Caco-2 (cell line): ENCODE data around the gene DGKI. TPM values are rescaled to one million over a fixed set of nuclear protein-coding genes. Genes with fewer than 3 reads are reported as not detected.
A peak's percentile ranks its signal among the peaks of the same experiment; 100 is the strongest.

Experiments
- BruUV-seq: library from RNA; stranded (reverse); fragments of 400-500 nt; replicated peaks from 2 replicates; lab custom pipeline; 2021; lab: Mats Ljungman, UMichigan
- CTCF ChIA-PET: fragments of 300-600 bp; sonication (Branson Sonifier 250); formaldehyde crosslinking; loops from one replicate; lab custom pipeline; 2022; ENCODE audit warnings: antibody characterized with exemption; lab: Charles Lee
- POLR2A ChIA-PET: fragments of 300-600 bp; sonication (Branson Sonifier 250); formaldehyde crosslinking; loops from one replicate; lab custom pipeline; 2022; ENCODE audit warnings: antibody characterized with exemption; lab: Charles Lee
- DNase-seq, 2 experiments: peaks; one replicate each; pipeline versions ENCODE4 v3.0.0 to v3.0.0-alpha.2; 2020 to 2022
- H3K27me3 ChIP-seq: replicated peaks from 2 replicates; pipeline ENCODE4 v1.6.0; 2011; ENCODE audit warnings: low read length; ENCODE audit not compliant: control insufficient read depth, insufficient read depth
- H3K36me3 ChIP-seq: 2 replicates; pipeline ENCODE4 v1.5.1; 2011; ENCODE audit warnings: low read length; ENCODE audit not compliant: control insufficient read depth, insufficient read depth
- H3K4me1 ChIP-seq: fragments of 250-450 bp; sonication (Bioruptor Pico); 2 replicates; pipeline ENCODE4 v1.5.1; 2020; ENCODE audit warnings: mild to moderate bottlenecking
- H3K4me3 ChIP-seq: 2 replicates; pipeline ENCODE4 v1.5.1; 2011; ENCODE audit warnings: low read depth, mild to moderate bottlenecking, control low read depth, low read length
- H3K9me3 ChIP-seq: fragments of 250-450 bp; sonication (Bioruptor Pico); 2 replicates; pipeline ENCODE4 v1.5.1; 2020; ENCODE audit warnings: mild to moderate bottlenecking, moderate library complexity
- H3K27ac Mint-ChIP-seq: one replicate; pipeline ENCODE4 v1.8.0; 2022; ENCODE audit warnings: mixed read lengths; ENCODE audit not compliant: unreplicated experiment
- H3K27me3 Mint-ChIP-seq: one replicate; pipeline ENCODE4 v1.8.0; 2022; ENCODE audit warnings: mixed read lengths; ENCODE audit not compliant: insufficient read depth, unreplicated experiment
- H3K36me3 Mint-ChIP-seq: one replicate; pipeline ENCODE4 v1.8.0; 2022; ENCODE audit warnings: mild to moderate bottlenecking, mixed read lengths; ENCODE audit not compliant: insufficient read depth, unreplicated experiment
- H3K4me1 Mint-ChIP-seq: one replicate; pipeline ENCODE4 v1.8.0; 2022; ENCODE audit warnings: low read depth, mixed read lengths; ENCODE audit not compliant: unreplicated experiment
- H3K4me3 Mint-ChIP-seq: one replicate; pipeline ENCODE4 v1.8.0; 2022; ENCODE audit warnings: mild to moderate bottlenecking, moderate library complexity, mixed read lengths; ENCODE audit not compliant: unreplicated experiment
- H3K9me3 Mint-ChIP-seq: one replicate; pipeline ENCODE4 v1.8.0; 2022; ENCODE audit warnings: mixed read lengths; ENCODE audit not compliant: unreplicated experiment
- intact Hi-C: fragments of 100-400 bp; cut with micrococcal nuclease; formaldehyde crosslinking; loops from one replicate; pipeline ENCODE4 v1.10.0; 2022; ENCODE audit not compliant: unreplicated experiment
- total RNA-seq: library from RNA; stranded (reverse); gene quantifications from 2 replicates; pipeline ENCODE4 v1.2.3, GENCODE V29; 2022
- TF ChIP-seq, protein P1 (sequence below), 2 experiments: fragments of 200-600 bp in 1 of 2; IDR thresholded peaks; 1 replicate in 1 of 2; 2 replicates in 1 of 2; pipeline versions ENCODE4 v1.5.1 to v1.8.0; 2011 to 2022; ENCODE audit warnings: antibody characterized with exemption in 1 of 2, control low read depth in 1 of 2, inconsistent platforms in 1 of 2, low read depth in 1 of 2, low read length in 1 of 2, mild to moderate bottlenecking in 1 of 2, moderate library complexity in 1 of 2; ENCODE audit not compliant: insufficient read depth in 1 of 2, severe bottlenecking in 1 of 2, unreplicated experiment in 1 of 2

Gene DGKI
- total RNA-seq, 1 experiment from 2014 or later: 0.84 TPM

DNA sequence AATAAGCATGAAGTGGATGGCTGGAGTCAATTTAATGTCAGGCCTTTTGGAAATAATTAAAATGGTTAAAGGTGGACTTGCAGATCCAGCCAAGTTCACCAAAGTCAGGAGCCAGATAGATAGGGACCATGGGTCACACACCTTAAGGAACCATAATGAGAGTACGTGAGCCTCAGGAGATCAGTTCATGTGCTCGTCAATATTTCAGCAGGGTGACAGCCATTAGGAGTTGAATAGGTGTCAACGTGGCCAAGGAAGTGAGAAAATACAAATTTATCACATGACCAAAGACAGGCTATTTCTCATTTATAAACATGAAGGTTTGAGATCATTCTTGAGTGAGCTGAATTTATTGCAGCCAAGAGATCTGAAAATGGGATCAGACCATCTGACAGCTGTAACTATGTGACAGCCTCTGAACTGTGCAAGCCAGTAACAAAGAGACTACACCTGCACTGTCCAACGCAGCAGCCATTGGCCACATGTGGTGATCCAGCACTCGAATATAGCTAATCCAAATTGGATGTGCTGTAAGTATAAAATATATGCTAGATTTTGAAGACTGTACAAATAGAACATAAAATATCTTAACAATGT is 253.6 kb downstream of the DGKI start:
- no TSS peak for BruUV-seq
- Mint-ChIP-seq H3K27me3 (peaks cover 16% of the 10 kb centered on the region), H3K4me1 (no peaks in the 10 kb centered on the region), H3K36me3 (no peaks in the 10 kb centered on the region), H3K4me3 (no peak overlapping the region), H3K27ac (no peak overlapping the region), H3K9me3 (no peaks in the 10 kb centered on the region)
- ChIA-PET CTCF (interaction anchor here (1.2 kb wide), 1 partner anchor 15 kb away, joined by 9 read pairs; no protein-coding TSS in a partner anchor), POLR2A (no interaction called here)
- H3K4me3 ChIP-seq: no peak overlapping the region
- H3K4me1 ChIP-seq: no peaks in the 10 kb centered on the region
- no peaks in the 10 kb centered on the region for H3K9me3 ChIP-seq
- TF ChIP-seq, protein P1, sequence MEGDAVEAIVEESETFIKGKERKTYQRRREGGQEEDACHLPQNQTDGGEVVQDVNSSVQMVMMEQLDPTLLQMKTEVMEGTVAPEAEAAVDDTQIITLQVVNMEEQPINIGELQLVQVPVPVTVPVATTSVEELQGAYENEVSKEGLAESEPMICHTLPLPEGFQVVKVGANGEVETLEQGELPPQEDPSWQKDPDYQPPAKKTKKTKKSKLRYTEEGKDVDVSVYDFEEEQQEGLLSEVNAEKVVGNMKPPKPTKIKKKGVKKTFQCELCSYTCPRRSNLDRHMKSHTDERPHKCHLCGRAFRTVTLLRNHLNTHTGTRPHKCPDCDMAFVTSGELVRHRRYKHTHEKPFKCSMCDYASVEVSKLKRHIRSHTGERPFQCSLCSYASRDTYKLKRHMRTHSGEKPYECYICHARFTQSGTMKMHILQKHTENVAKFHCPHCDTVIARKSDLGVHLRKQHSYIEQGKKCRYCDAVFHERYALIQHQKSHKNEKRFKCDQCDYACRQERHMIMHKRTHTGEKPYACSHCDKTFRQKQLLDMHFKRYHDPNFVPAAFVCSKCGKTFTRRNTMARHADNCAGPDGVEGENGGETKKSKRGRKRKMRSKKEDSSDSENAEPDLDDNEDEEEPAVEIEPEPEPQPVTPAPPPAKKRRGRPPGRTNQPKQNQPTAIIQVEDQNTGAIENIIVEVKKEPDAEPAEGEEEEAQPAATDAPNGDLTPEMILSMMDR (IDR thresholded peaks at IDR 0.05; ENCODE audit: insufficient read depth in 1 of 2, low read depth in 1 of 2, low read length in 1 of 2, severe bottlenecking in 1 of 2, unreplicated experiment in 1 of 2): no peak
- no peaks in the 10 kb centered on the region for H3K36me3 ChIP-seq
- DNase-seq: no peak
- H3K27me3 ChIP-seq: no peaks in the 10 kb centered on the region
- intact Hi-C loops: no loop called here

DNA sequence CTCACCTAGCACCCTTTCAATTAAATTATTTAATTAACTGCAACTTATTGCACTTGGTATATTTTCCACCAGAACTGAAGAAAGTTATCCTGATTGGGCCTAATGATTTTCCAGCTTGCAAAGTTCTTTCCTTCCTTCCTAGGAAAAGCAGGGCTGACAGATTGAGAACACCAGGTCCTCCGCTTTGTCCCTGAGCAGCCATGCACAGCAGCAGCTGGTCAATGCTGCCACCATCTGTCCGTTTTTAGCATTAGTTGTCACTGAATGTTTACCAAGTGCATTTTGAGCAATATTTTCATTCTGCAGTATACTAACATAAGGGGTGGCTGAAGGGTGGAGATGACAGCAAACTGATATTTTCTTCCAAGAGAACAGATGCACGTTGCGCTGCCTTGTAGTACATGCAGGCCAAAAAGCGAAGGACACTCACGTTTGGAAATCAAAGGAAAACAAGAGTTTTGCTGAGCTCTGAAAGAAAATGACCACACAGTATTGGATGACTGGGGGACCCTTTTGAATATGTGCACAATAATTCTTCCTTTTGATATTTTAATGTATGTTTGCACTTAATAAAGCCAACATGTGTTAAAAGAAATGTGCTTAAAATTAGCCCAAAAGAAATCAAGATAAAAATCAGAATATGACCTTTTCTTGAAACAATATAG is 254.4 kb downstream of the DGKI start:
- no peaks in the 10 kb centered on the region for H3K36me3 Mint-ChIP-seq
- H3K27ac Mint-ChIP-seq: no peak overlapping the region
- H3K27me3 Mint-ChIP-seq: peaks cover 10% of the 10 kb centered on the region
- Histone ChIP-seq H3K9me3 (no peaks in the 10 kb centered on the region), H3K4me1 (no peaks in the 10 kb centered on the region), H3K36me3 (no peaks in the 10 kb centered on the region), H3K27me3 (no peaks in the 10 kb centered on the region), H3K4me3 (no peak overlapping the region)
- TF ChIP-seq, protein P1 (IDR thresholded peaks at IDR 0.05; ENCODE audit: insufficient read depth in 1 of 2, low read depth in 1 of 2, low read length in 1 of 2, severe bottlenecking in 1 of 2, unreplicated experiment in 1 of 2): peak; percentile 72 to 80
- intact Hi-C loops: loop anchor here (1.0 kb wide), 2 partner anchors 138 to 423 kb away; no protein-coding TSS in a partner anchor
- no peaks in the 10 kb centered on the region for H3K4me1 Mint-ChIP-seq
- CTCF ChIA-PET: interaction anchor here (0.6 to 1.9 kb wide), 4 partner anchors 14 to 423 kb away, joined by 3 to 9 read pairs (median 6); no protein-coding TSS in a partner anchor
- no TSS peak for BruUV-seq
- POLR2A ChIA-PET: no interaction called here
- H3K4me3 Mint-ChIP-seq: no peak overlapping the region
- H3K9me3 Mint-ChIP-seq: no peaks in the 10 kb centered on the region
- DNase-seq: peak; percentile 59 to 68

DNA sequence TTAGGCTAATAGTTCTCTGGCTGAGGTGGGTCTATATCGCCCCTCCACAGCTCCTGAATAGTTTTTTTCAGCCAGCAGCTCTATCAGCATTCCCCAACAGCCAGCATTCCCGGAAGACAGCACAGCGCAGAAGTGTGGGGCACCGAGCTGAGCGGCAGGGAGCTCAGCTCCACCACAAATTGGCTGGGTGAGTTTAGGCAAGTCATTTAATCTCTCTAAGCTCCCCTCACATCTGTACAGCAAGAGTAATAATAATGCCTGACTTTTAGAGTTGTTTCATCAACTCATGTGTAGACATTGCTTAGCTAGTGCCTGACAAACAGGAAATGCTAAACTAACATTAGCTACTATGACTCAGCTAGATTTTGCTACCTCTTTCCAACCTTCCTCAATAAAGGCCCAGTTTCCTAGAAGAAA is 255.3 kb downstream of the DGKI start:
- no peak for DNase-seq
- H3K27ac Mint-ChIP-seq: no peak overlapping the region
- no peaks in the 10 kb centered on the region for H3K4me1 Mint-ChIP-seq
- no peaks in the 10 kb centered on the region for H3K4me1 ChIP-seq
- peaks cover 9% of the 10 kb centered on the region for H3K27me3 Mint-ChIP-seq
- TF ChIP-seq, protein P1 (IDR thresholded peaks at IDR 0.05; ENCODE audit: insufficient read depth in 1 of 2, low read depth in 1 of 2, low read length in 1 of 2, severe bottlenecking in 1 of 2, unreplicated experiment in 1 of 2): no peak
- no peaks in the 10 kb centered on the region for H3K36me3 Mint-ChIP-seq
- no TSS peak for BruUV-seq
- H3K4me3 ChIP-seq: no peak overlapping the region
- no peaks in the 10 kb centered on the region for H3K9me3 ChIP-seq
- H3K36me3 ChIP-seq: no peaks in the 10 kb centered on the region
- intact Hi-C loops: no loop called here
- CTCF ChIA-PET: interaction anchor here (0.6 to 1.9 kb wide), 3 partner anchors 39 to 422 kb away, joined by 3 to 8 read pairs (median 3); no protein-coding TSS in a partner anchor
- no peaks in the 10 kb centered on the region for H3K9me3 Mint-ChIP-seq
- POLR2A ChIA-PET: no interaction called here
- H3K4me3 Mint-ChIP-seq: no peak overlapping the region
- H3K27me3 ChIP-seq: no peaks in the 10 kb centered on the region
